Effector CD4-positive, alpha-beta T cell (primary cell): Measurements from ENCODE around the gene GGTLC2.
"Not testable (repeated sequence)": the region's sequence is repeated elsewhere in the genome, so short reads cannot be mapped to it uniquely, and the experiment has no call there.

ENCODE experiments used
- DNase-seq: peaks from one replicate; pipeline ENCODE4 v3.0.0-alpha.2; 2020

Gene GGTLC2

DNA sequence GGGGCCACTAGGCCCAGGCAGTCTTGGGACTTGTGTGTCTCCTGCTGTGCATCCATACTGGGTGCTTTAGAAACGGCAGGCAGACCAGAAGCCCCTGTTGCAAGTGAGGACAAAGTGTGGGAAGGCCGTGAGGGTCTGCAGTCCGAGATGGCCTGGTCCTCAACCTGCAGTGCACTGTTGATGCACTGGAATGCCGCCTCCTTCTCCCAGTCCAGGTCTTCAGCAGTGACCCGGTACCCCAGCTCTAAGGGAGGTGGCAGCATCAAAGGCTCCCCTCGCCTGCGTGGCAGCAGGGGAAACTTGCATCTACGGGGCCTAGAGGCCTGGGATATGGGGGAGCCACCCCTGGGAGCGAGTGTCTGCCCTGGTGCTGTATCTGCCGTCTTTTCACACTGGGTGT lies 2.2 kb upstream of the GGTLC2 start:
- DNase-seq = not testable (repeated sequence)

DNA sequence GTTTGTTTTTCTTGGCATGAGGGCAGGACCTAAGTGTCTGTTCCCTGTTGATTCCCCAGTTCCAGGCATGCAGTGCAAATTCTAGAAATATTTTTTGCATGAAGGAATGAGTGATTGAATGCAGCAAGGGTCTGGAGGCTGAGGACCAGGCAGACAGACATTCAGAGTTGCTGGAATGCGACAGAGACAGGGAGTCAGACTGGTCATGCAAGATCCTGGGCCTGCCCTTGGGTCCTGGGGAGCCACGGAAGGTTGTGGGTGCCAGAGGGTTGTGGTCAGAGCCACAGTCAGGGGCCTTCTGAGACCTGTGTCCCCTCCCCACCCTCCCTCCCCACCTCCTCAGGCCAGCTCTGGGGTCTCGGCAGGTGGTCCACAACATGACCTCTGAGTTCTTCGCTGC lies 1.6 kb downstream of the GGTLC2 start:
- not testable (repeated sequence) for DNase-seq

DNA sequence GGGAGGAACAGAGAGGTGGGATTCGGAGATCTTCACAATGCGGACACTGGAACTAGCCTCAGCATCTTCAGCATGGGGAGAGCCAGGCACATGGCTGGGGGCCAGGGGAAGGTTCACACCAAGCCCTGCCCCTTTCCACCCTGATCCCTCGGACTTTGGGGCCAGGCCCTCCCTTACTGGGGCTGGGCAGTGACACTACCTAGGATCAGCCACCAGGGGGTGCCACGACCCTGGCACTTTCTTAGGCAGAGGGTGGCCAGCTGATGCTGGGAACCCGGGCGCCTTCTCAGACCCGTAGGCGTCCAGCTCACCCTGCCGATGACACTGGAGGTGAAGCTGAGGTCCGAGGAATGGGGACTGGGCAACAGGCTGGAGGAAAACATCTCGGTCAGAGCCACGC lies 3.5 kb downstream of the GGTLC2 start:
- not testable (repeated sequence) for DNase-seq

DNA sequence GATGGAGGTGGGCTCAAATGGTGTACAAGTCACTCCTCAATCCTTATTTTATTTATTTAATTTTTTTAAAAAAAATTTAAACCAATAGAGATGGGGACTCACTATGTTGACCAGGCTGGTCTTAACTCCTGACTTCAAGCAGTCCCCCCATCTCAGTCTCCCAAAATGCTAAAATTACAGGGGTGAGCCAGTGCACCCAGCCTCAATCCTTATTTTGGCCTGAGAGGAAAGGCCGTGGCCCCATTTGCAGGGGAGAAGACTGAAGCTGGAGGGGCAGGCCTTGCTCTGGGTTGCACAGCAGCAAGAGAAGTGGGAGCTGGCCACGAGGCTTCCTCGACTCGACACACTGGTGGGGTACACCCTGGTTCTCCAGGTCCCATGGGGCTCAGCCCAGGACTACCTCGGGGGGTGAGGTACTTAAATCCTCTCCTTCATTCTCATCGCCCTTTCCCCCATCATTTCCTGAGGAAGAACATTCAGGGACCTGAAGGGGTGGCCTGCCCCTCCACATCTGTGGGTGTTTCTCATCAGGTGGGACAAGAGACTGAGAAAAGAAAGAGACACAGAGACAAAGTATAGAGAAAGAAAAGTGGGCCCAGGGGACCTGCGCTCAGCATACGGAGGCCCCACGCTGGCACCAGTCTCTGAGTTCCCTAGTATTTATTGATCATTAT lies 4.6 kb downstream of the GGTLC2 start:
- not testable (repeated sequence) for DNase-seq

DNA sequence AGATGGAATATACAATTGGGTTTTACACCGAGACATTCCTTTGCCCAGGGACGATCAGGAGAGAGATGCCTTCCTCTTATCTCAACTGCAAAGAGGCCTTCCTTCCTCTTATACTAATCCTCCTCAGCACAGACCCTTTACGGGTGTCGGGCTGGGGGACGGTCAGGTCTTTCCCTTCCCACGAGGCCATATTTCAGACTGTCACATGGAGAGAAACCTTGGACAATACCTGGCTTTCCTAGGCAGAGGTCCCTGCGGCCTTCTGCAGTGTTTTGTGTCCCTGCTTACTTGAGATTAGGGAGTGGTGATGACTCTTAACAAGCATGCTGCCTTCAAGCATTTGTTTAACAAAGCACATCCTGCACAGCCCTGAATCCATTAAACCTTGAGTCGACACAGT lies 5.3 kb downstream of the GGTLC2 start:
- not testable (repeated sequence) for DNase-seq

DNA sequence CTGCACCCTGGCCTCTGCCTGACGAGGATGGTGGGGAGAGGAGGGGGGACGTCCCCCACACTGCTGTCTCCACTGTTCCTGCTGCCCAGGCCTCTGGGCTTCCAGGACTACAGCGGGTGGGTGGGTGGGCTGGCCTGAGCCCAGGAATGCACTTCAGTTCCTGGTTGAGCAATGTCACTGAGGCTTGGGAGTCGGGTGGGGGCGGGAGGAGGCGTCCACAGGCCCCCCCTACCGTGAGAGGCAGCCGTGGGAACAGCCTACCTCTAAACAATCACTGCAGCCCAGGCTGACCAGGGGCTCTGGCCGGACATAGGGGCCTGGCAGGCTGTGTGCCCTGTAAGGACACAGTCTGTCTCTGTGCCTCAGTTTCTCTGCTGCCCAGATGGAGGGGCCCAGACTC lies 6.0 kb downstream of the GGTLC2 start:
- not testable (repeated sequence) for DNase-seq

DNA sequence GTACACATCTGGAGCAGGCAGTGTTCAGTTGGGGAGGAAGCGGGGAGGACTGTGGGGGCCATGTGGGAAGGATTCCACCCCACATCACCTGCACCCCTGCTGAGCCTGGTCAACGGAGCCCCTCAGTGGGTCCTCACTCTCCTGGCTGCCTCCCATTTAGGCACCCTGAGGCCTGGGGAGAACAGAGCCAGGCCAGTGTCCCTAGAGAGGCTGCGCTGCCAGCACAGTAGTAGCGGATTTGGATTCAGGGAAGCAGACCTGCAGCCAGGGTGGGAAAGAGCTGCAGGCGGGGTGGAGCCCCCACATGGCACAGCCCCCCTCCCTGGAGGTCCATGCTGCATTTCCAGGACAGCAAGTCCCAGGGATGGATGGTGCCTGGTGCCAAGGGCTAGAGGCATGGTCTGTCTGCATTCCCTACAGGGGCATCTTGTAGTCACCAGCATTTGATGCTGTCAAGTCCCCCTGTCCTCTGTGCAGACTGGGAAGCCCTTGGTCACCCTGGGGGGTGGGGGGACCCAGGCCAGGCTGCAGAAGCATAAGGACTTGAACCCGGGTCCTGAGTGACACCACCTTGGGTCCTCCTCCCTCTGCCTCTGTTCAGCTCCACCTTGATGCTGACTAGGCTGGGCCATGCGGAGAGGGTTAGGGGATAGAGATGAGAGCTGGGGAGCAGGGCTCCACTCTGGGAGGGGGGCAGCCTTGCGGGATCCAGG lies 6.5 kb downstream of the GGTLC2 start:
- not testable (repeated sequence) for DNase-seq

DNA sequence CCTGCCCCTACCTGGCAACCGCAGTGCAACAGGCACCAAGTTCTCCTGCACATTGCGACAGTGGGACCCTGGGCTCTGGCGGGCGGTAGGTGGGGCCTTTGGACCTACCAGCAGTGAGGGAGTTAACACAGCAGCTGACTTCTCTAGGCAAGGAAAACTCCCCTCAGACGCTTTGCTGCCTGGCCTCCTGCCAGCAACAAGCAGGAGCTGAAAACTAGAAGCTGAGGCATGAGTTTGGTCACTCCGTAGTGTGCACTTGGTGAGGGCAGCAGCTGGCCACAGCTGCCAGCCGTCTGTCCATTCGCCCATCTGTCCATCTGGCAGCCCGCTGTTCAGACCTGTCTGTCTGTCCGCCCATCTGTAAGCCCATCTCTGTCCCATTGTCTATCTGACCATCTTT lies 7.2 kb downstream of the GGTLC2 start:
- not testable (repeated sequence) for DNase-seq

DNA sequence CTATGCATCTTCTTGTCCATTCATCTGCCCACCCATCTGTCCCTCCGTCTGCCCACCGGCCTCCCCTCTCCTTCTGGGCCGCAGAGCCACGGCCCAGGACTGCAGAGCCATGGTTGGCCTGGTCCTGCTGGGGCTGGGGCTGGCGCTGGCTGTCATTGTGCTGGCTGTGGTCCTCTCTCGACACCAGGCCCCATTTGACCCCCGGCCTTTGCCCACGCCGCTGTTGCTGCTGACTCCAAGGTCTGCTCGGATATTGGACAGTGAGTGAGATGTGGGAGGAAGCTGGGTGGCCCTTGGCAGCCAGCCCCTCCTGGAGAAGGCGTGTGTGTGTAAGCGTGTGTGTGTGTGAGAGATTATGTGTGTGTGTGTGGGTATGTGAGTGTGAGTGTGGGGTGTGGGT lies 7.7 kb downstream of the GGTLC2 start:
- DNase-seq = not testable (repeated sequence)

DNA sequence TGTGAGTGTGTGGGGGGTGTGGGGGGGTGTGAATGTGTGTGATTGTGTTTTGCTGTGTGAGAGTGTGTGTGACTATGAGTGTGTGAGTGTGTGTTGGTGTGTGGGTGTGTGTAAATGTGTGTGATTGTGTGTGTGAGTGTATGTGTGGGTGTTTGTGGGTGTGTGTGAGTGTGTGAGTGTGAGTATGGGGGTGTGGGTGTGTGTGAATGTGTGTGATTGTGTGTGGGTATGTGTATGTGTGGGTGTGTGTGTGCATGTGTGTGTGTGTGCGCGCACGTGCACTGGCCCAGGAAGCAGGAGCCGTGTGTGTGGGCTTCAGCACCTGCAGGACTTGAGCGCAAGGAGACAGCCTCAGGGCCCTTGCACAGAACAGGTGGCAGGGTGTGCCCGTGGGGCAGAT lies 8.2 kb downstream of the GGTLC2 start:
- not testable (repeated sequence) for DNase-seq

DNA sequence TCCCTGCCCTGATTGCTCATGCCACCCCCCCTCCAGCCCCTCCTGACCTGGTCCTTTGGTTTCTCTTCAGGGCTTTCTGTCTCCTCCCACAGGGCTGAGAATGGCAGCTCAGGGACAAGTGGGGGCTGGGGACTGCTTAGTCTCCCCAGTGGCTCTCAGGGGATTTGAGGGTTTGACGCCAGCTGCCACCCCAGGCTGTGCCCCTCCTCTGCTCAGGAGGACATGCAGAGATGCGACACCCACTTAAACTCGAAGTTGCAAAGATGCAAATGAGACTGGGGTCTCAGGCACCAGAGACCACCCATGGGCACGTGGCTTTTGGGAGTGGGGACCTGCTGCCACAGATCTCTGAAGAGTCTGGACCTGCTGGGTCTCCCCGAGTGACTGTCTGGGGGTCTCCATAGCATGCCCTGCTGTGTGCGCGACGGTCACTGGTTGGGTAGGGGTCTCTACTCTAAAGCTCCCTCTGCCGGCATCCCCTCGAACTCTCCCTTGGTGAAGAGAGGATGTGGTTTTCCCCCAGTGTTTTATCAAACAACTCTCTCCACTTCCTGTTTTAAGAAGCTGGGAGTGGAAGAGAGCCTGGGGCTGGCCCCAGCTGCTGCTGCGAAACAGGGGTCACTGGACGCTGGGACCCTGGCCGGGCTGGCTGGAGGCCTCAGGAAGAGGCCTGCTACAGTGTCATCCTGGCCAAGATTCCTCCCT lies 9.4 kb downstream of the GGTLC2 start:
- not testable (repeated sequence) for DNase-seq

DNA sequence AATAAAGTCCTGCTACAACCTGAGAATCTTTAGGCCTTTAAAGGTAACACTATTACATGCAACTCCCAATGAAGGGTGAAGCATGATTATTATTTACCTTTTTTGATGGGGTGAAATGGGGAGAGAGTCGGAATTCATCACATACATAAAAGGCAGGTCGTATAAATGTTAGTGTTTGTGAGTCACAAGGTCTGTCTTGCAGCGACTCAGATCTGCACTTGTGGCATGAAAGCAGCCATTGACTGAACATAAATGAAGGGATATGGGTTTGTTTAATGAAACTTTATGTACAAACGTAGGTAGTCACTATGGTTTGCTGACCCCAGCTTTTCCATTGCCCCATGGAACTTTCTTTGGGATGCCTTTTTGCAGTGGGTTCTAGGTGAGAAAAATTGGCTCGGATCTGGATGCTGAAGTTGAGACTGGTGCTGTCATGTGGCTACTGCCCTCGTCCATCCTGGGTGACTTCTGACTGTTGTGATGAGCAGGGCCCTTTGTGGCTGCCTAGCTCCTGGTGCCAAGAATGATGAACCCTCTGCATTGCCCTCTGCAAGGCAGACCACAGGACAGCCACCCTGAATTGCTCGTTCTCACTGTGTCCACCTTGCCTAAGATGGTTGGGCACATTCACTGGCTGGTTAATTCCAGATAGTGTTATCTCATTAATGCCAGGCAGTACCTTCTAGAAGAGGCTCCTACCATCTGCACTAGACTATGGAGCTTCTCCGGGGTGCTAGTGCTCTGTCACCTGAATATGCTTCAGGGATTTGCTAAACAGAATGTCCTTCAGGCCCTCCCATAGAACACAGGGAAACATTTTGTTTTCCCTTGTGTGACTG lies 11.3 kb downstream of the GGTLC2 start:
- DNase-seq = no peak

DNA sequence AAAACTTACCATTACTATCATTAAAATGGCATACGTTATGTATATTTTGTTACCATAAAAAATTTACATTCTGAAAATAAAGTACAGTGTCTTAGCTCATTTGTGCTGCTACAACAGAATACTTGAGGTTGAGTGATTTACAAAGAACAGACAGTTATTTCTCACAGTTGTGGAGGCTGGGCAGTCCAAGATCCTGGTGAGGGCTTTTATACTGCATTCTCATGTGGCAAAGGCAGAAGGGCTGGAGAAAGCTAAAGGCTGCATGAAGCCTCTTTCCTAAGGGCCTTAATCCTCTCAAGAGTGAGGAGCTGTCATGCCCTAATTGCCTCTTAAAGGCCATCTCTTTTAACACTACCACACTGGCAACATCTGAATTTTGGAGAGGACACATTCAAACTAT lies 13.3 kb downstream of the GGTLC2 start:
- no peak for DNase-seq

DNA sequence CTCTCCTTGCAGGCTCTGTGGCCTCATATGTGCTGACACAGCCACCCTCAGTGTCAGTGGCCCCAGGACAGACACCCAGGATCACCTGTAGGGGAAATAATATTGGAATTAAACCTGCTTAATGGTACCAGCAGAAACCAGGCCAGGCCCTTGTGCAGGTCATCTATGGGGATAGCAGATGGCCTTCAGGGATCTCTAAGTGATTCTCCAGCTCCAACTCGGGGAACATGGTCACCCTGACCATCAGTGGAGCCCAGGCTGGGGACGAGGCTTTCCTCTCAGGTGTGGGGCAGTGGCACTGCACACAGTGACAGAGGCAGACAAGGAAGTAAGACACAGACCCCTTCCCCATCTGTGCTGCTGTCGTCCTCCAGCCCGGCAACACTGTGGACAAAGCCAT lies 16.9 kb downstream of the GGTLC2 start:
- DNase-seq = no peak

DNA sequence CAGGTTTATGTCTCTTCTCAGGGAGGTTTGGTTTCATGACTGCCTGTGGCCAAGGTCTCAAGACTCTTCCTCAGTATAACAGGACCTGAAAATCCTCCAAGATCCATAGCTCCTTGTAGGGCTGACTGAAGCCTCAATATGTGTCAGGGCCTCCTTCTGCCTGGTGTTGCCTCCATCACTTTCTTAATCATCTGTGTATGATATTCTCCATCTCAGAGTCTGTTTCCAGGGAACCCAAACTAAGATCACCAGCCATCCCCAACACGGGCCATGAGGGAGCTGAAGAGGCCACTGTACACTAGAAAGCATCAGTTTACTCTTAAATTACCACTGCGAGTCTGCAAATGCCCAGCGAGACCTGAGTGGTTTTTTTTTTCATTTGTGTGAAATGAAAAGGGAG lies 17.7 kb downstream of the GGTLC2 start:
- no peak for DNase-seq

DNA sequence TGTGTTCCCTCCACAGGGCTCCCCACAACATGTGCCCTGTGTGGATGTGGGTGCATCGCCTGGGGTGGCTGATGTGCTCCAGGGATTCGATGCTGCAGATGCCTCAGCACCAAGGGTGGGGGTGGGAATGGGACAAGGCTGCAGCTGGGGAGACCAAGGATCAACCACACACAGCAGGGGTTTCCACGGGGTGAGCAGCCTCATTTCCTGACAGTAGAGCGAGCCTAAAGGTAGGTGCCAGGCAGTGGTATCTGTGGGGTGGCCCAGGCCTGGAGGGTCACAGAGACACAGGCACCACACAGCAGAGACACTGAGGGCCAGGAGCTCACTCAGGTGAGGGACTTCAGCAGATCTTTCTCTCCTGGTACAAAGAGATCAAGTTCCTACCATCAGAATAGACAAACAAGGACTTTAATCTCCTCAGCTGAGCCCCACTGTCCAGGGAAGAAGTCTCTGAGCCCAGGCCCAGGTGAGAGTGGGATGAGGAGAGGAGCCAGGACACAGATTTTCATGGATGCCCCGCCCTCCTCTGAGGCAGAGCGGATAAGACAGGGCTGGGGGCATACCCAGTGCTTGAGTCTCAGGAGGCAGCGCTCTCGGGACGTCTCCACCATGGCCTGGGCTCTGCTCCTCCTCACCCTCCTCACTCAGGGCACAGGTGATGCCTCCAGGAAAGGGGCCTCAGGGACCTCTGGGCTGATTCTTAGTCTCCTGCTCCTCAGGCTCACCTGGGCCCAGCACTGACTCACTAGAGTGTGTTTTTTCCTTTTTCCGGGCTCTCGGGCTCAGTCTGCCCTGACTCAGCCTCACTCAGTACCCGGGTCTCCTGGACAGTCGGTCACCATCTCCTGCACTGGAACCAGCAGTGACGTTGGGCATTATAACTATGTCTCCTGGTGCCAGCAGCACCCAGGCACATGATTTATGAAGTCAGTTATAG lies 19.7 kb downstream of the GGTLC2 start:
- DNase-seq = no peak

DNA sequence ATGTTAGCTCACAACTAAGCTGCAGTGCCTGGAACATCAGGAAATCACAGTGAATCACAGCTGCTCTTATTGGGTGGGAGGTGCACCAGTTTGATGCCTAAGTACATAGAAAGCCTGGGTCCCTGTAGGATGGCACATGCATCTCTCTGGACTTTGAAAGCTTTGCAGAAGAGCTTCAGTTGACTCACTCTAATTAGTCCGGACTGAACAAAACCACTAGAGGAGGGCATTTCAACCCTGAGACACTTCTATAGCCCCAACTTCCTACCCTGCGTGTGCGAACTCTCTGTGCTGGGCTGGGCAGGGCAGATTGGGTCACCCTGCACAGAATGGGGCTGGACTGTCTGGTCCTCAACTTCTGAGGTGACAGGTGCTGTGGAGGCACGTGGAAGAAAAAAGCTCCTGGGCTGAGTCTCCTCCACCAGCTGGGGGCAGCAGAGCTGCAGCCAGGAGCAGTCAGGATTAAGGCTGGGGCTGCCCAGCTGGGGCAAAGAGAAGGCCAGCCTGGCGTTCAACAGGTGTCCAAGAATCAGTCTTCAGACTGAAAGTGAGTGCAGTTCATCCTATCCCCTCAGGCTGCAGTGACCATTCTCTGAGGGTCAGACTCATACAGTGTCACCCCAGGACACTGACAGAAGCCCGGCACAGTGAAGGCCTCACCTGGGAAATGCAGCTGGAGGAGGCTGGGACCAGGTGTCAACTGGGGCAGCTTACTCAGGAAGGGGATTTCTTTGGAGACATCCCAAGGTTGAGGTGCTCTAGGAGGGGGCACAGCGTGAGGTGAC lies 22.1 kb downstream of the GGTLC2 start:
- DNase-seq = no peak

DNA sequence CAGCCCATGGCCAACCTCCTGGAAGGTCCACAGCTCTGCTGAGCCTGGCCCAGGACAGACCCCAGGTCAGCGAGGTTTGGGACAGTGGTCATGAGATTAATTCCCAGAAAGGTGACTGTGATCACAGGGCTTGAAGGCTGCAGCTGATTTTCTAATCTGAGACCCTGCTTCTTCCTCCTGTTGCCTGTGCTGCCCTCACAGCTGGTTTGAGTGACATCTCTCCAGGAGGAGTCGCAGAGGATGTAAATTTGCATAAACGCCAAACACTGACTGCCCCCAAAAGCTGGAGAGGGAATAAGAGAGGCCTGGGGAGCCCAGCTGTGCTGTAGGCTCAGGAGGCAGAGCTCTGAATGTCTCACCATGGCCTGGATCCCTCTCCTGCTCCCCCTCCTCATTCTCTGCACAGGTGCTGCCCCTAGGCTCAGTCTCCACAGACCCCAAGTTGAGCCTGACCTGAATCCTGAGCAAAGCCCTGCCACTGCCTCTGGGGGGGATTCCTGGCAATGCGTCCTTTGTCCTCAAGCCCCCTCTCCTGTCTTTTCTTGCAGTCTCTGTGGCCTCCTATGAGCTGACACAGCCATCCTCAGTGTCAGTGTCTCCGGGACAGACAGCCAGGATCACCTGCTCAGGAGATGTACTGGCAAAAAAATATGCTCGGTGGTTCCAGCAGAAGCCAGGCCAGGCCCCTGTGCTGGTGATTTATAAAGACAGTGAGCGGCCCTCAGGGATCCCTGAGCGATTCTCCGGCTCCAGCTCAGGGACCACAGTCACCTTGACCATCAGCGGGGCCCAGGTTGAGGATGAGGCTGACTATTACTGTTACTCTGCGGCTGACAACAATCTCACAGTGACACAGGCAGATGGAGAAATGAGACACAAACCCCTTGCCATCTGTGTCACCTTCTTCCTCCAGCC lies 23.8 kb downstream of the GGTLC2 start:
- DNase-seq = no peak

DNA sequence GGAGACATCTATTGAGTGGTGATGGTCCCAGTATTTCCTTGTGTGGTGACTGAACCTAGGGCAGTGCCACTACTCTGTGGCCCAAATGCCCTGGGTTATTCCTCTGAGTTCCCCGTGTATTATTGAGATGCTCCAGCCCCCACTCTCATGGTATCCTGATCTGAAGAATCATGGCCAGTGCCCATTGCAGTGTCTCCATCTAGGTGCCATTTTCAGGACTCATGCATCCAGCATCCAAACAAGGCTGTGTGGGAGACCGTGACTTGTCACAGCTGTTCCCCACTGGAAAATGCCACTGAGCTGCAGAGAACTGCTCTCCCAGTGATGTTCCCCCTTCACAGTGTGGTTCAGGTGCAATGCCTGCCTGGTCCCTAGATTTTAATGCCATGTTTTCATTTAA lies 24.7 kb downstream of the GGTLC2 start:
- DNase-seq = no peak
